KMS-11 (cell line): ENCODE results near the gene ZNF222.

Experiments
- H2AFZ ChIP-seq: fragments of 200-600 bp; sonication (generic); 2 replicates; pipeline ENCODE4 v1.6.1; 2016; ENCODE audit warnings: antibody characterized with exemption, mixed run types, low read depth
- H3K27ac ChIP-seq: fragments of 200-600 bp; sonication (generic); 2 replicates; pipeline ENCODE4 v1.6.1; 2016; ENCODE audit warnings: mild to moderate bottlenecking, mixed run types
- H3K27me3 ChIP-seq: fragments of 200-600 bp; sonication (generic); 2 replicates; pipeline ENCODE4 v1.6.1; 2017; ENCODE audit warnings: mild to moderate bottlenecking, low read depth, mixed run types, moderate library complexity; ENCODE audit not compliant: insufficient read depth
- H3K36me3 ChIP-seq: fragments of 200-600 bp; sonication (generic); 2 replicates; pipeline ENCODE4 v1.6.1; 2017; ENCODE audit warnings: mild to moderate bottlenecking, mixed run types; ENCODE audit not compliant: insufficient read depth
- H3K4me1 ChIP-seq: fragments of 200-600 bp; sonication (generic); 2 replicates; pipeline ENCODE4 v1.6.1; 2016; ENCODE audit warnings: mild to moderate bottlenecking, low read depth, mixed run types; ENCODE audit not compliant: poor library complexity, severe bottlenecking
- H3K4me2 ChIP-seq: fragments of 200-600 bp; sonication (generic); 2 replicates; pipeline ENCODE4 v1.7.0; 2016; ENCODE audit warnings: mild to moderate bottlenecking, mixed run types
- H3K4me3 ChIP-seq: fragments of 200-600 bp; sonication (generic); IDR thresholded peaks from 2 replicates; pipeline ENCODE4 v1.6.1; 2017; ENCODE audit warnings: low read depth, low read length, mixed read lengths; ENCODE audit not compliant: insufficient read depth
- H3K79me2 ChIP-seq: fragments of 200-600 bp; sonication (generic); 2 replicates; pipeline ENCODE4 v1.6.1; 2016; ENCODE audit warnings: low read depth, mixed run types; ENCODE audit not compliant: insufficient read depth
- H3K9ac ChIP-seq: fragments of 200-600 bp; sonication (generic); 2 replicates; pipeline ENCODE4 v1.6.1; 2016; ENCODE audit warnings: mild to moderate bottlenecking, mixed run types
- H4K20me1 ChIP-seq: fragments of 200-600 bp; sonication (generic); 2 replicates; pipeline ENCODE4 v1.6.1; 2016; ENCODE audit warnings: mild to moderate bottlenecking, mixed run types; ENCODE audit not compliant: insufficient read depth
- TF ChIP-seq, protein P1 (sequence below): fragments of 200-600 bp; sonication (generic); conservative IDR thresholded peaks from 2 replicates; pipeline ENCODE4 v1.6.1; 2017; ENCODE audit warnings: low read depth, mild to moderate bottlenecking, antibody characterized with exemption, low read length, moderate library complexity, mixed read lengths

The ZNF222 gene

DNA sequence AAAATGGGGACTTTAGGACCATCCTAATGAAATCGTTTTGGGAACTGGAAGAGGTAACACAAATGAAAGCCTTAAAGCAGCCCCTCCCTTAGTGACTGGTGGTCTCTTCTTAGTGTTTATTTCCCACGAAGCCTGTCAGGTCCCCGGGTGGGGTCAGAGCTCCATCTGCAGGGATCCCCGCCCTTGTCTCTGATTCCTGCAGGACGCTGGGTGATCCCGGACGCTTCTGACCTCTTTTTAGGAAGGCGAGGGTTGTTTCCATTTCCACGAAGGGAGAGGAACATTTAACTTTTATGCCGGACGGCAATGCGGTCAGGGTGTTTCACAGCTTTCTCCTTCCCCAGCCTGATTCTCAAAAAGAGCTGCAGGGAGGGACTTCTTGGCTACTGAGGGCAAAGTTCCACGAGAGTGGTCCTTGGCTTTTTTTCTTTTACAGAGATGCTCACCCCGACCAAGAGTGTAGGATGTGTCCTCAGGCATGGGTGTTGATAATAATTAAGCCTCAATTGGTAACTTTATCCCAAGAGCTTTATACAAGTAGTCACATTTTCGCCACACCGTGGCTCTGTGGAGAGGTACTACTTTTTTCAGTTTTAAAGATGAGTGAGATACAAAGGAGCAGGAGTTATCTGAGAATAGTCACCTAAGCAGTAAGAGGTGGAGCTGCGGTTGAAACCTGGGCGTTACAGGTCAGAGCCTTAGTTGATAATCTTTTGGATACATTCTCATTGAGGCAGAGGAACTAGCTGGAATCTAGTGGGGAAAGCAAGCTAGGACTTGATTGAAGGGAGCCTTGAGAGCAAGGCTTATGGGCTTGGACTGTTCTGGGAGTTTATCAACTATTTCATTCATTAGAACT, 47.6 kb downstream of the ZNF222 start:
- peak overlapping the region; percentile 71 for H3K4me2 ChIP-seq
- H2AFZ ChIP-seq = peak overlapping the region; percentile 88
- no peak overlapping the region for H3K9ac ChIP-seq

DNA sequence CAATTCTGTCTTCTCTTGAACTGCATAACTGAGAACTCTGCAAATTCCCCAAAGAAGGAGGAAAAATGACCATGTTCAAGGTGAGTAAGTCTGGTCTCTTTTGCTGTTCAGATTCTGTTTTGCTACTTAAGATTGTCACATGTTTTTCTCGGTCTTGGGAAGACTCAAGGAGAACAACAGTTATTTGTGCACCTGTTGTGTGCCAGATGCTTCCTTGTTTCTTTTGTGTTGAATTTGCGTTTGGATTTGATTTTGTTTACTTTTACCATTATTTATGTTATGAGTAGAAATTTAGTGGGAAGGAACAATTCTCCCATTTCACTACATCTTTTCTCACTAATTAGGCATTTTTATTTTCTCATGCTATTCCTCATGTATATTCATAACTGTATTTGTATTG, 51.1 kb downstream of the ZNF222 start:
- no peaks in the 10 kb centered on the region for H3K36me3 ChIP-seq
- H3K4me2 ChIP-seq = no peak overlapping the region
- H3K27me3 ChIP-seq = no peaks in the 10 kb centered on the region
- TF ChIP-seq, protein P1, sequence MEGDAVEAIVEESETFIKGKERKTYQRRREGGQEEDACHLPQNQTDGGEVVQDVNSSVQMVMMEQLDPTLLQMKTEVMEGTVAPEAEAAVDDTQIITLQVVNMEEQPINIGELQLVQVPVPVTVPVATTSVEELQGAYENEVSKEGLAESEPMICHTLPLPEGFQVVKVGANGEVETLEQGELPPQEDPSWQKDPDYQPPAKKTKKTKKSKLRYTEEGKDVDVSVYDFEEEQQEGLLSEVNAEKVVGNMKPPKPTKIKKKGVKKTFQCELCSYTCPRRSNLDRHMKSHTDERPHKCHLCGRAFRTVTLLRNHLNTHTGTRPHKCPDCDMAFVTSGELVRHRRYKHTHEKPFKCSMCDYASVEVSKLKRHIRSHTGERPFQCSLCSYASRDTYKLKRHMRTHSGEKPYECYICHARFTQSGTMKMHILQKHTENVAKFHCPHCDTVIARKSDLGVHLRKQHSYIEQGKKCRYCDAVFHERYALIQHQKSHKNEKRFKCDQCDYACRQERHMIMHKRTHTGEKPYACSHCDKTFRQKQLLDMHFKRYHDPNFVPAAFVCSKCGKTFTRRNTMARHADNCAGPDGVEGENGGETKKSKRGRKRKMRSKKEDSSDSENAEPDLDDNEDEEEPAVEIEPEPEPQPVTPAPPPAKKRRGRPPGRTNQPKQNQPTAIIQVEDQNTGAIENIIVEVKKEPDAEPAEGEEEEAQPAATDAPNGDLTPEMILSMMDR = no peak
- H3K9ac ChIP-seq = no peak overlapping the region
- H3K4me1 ChIP-seq = no peaks in the 10 kb centered on the region
- no peak overlapping the region for H3K4me3 ChIP-seq
- H2AFZ ChIP-seq = no peak overlapping the region
- H3K27ac ChIP-seq = no peak overlapping the region
- H4K20me1 ChIP-seq = no peaks in the 10 kb centered on the region
- H3K79me2 ChIP-seq = no peaks in the 10 kb centered on the region

More for the DNA sequence above, 47.6 kb downstream of the ZNF222 start:
- Histone ChIP-seq H3K4me3 (no peak overlapping the region), H3K27me3 (no peaks in the 10 kb centered on the region), H3K36me3 (no peaks in the 10 kb centered on the region), H3K4me1 (no peaks in the 10 kb centered on the region), H4K20me1 (no peaks in the 10 kb centered on the region), H3K27ac (no peak overlapping the region), H3K79me2 (no peaks in the 10 kb centered on the region)
- TF ChIP-seq, protein P1 = no peak
